Stimulated activated CD4-positive, alpha-beta T cell treated with anti-CD3 and anti-CD28 coated beads, Interleukin-1b, Interleukin-23, amount 100 ng/mL, for 1 hour (primary cell): ENCODE measurements around the gene ICAM4.
A peak's percentile ranks its signal among the peaks of the same experiment; 100 is the strongest.

Source experiments
- DNase-seq, 2 donors: peaks; one replicate each; pipeline ENCODE4 v3.0.0-alpha.2; 2020; ENCODE audit warnings: low read depth in 2 of 2

The ICAM4 gene

GRCh38 chr19:10290876-10291553, 4.3 kb downstream of the ICAM4 start:
- no peak for DNase-seq

- DNase-seq: no peak
Measured at GRCh38 chr19:10291554-10292205, 4.9 kb downstream of the ICAM4 start.

GRCh38 chr19:10292206-10292788, 5.5 kb downstream of the ICAM4 start:
- peak in 1 of 2 donors; percentile 52 for DNase-seq

- DNase-seq: no peak
Measured at GRCh38 chr19:10292789-10293636, 6.3 kb downstream of the ICAM4 start.

- DNase-seq: no peak
Measured at GRCh38 chr19:10293637-10294367, 7.0 kb downstream of the ICAM4 start.

- DNase-seq: no peak
Measured at GRCh38 chr19:10294368-10294697, 7.6 kb downstream of the ICAM4 start.

GRCh38 chr19:10295305-10295846, 8.6 kb downstream of the ICAM4 start:
- DNase-seq: peak in 1 of 2 donors; percentile 52

- no peak for DNase-seq
Measured at GRCh38 chr19:10295847-10296591, 9.3 kb downstream of the ICAM4 start.

- no peak for DNase-seq
Measured at GRCh38 chr19:10299545-10300458, 13.0 kb downstream of the ICAM4 start.

- no peak for DNase-seq
Measured at GRCh38 chr19:10305139-10305806, 18.5 kb downstream of the ICAM4 start.

- DNase-seq: no peak
Measured at GRCh38 chr19:10306327-10306726, 19.6 kb downstream of the ICAM4 start.

- DNase-seq: no peak
Measured at GRCh38 chr19:10309423-10309822, 22.7 kb downstream of the ICAM4 start, which contains the start of gene ZGLP1. Gene ZGLP1, minus strand, starts transcription at chr19:10309815.

- DNase-seq: peak; percentile 82 to 90
Measured at GRCh38 chr19:10315335-10316214, 28.8 kb downstream of the ICAM4 start, which contains the start of gene FDX2. Gene FDX2, minus strand, starts transcription at chr19:10316015. Its CDS starts 19 bp downstream, at chr19:10315996.

GRCh38 chr19:10316229-10317044, 29.7 kb downstream of the ICAM4 start:
- no peak for DNase-seq

- no peak for DNase-seq
Measured at GRCh38 chr19:10317045-10317856, 30.5 kb downstream of the ICAM4 start.

GRCh38 chr19:10317857-10318462, 31.2 kb downstream of the ICAM4 start:
- no peak for DNase-seq
